Posterior vena cava (tissue), 2 donors: Measurements from ENCODE around the gene PLA2G4B. TPM values are rescaled to one million over a fixed set of nuclear protein-coding genes. Genes with fewer than 3 reads are reported as not detected.
A peak's percentile ranks its signal among the peaks of the same experiment; 100 is the strongest.

Experiments
- DNase-seq: peaks from one replicate; pipeline ENCODE4 v3.0.0-alpha.2; 2020; ENCODE audit warnings: low spot score
- intact Hi-C, 2 donors: fragments of 100-400 bp; cut with DNase I; formaldehyde crosslinking; loops; one replicate each; pipeline versions ENCODE4 v1.14.1 to v1.14.2; 2022 to 2023
- total RNA-seq, 2 donors: library from RNA; stranded (reverse); fragmentation: NEBNext Ultra II Directional; extraction: Animal tissue kit (Norgen Biotek cat#: 25700); gene quantifications; one replicate each; pipeline ENCODE4 v1.2.1, GENCODE V29; 2021
- donor health status: DM: yes; HTN: yes; CAD: no.
- donor health status: DM: yes; HTN: yes; CAD: no.

The PLA2G4B gene
- total RNA-seq, 2 donors from 2014 or later = 1.5 to 4.0 TPM

DNA sequence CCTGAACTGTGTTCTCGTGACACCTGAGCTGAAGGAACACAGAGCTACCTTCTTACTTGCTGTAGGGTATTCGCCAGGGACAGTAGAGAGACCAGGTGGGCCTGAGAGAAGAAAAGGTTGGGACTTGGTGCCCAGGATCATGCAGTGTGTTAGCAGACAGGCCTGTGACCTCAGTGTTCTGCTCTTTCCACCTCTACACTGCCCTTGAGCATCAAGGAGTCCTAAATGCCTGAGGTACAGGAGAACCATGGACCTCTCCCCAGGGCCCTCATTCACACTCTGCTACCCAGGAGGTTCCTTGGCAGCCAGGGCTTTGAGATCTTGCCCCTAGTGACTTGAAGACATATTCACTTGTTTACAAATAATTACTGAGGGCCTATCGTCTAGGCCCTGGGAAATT lies 32.9 kb upstream of the PLA2G4B start:
- intact Hi-C loops = no loop called here

DNA sequence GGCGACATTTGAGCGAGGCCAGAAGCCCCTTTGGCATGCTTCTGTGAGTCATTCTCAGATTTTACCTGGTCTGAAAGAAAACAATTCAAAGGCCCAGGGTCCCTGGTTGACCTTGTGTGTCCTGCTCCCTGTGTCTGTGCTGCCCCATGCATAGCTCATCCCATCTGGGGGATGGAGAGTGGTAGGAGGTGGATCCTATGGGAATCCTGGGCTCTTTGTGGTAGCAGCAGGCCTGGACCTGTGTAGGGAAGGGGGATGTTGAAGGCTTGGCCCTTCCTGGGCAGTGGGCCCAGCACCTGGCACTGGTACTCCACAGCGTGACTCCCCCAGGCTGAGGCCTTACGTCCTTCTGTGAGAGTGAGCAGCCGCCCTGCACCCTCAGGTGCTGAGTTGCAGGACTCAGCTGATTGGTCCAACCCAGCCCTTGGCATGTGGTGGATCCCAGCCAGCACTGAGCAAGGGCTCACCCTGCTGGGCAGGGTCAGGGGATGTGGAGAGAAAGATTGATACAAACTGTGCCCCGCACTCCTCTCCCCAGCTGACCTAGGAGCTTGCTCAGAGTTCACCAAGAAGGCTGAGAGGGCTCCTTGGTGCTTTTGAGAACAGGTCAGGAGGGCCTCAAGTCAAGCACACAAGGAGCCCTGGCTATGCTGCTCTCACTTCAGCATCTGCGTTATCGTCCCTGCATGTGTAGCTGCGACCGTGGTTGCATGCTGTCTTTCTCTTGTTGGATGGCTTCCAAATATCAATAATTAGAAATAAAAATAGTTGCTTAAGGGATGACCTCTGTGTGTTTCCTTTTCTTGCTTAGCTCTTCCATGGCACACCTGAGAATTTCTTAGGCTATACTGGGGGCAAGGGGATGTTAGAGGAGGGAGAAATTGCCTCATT lies 32.1 kb upstream of the PLA2G4B start:
- peak; percentile 64 for DNase-seq
- intact Hi-C loops = no loop called here

More for the DNA sequence above, 32.9 kb upstream of the PLA2G4B start:
- no peak for DNase-seq

DNA sequence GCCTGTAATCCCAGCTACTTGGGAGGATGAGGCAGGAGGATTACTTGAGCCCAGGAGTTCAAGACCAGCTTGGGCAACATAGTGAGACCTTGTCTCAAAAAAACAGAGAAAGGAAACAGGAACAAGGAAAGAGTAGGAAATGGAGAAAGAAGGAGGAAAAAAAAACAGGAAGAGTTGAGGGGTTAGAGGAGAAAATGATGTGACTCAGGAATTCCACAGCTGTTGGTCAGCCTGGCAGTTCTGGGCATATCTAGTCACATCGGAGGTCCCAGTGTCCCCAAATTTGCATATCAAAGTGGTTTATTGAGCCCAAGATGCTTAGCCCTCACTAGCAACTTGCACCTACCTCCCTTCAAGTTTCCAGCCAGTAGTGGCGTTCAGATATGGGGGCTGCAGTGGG lies 29.5 kb upstream of the PLA2G4B start:
- no peak for DNase-seq
- intact Hi-C loops = no loop called here

DNA sequence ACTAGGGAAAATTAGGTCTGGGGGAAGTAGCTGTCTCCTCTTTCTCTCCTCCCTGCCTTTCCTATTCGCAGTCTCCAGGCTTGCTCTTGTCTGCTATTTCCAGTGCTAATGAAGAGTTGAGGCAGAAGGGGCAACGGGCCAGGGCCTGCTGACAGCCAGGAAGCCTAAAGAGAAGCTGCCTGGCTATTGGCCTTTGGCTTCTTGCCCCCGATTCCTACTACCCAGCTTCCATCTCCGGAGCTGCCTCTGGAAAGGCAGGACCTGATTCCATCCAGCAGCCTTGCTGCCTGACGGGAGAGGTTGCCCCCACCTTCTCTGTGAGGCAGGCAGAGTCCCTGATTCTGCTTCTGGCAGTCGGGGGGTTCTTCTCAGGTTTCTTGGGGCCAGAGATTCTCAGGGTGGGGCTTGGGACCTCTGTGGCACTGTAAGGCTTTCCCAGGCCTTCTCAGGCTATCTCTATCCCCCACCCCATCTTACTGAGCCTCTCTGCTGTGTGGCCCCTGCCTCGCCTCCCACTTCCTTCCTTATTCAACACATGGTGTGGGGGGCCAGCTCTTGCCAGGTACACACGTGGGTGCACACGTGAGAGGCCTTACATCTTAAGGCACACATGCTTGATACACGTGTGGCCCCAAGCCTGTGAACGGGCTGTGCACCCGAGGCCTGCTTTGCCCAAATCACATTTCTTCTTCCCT lies 29.0 kb upstream of the PLA2G4B start:
- no peak for DNase-seq
- intact Hi-C loops = loop anchor here in 1 of 2 donors (5.0 kb wide), 1 partner anchor 37 kb away; the partner anchor contains the start of gene MAPKBP1

DNA sequence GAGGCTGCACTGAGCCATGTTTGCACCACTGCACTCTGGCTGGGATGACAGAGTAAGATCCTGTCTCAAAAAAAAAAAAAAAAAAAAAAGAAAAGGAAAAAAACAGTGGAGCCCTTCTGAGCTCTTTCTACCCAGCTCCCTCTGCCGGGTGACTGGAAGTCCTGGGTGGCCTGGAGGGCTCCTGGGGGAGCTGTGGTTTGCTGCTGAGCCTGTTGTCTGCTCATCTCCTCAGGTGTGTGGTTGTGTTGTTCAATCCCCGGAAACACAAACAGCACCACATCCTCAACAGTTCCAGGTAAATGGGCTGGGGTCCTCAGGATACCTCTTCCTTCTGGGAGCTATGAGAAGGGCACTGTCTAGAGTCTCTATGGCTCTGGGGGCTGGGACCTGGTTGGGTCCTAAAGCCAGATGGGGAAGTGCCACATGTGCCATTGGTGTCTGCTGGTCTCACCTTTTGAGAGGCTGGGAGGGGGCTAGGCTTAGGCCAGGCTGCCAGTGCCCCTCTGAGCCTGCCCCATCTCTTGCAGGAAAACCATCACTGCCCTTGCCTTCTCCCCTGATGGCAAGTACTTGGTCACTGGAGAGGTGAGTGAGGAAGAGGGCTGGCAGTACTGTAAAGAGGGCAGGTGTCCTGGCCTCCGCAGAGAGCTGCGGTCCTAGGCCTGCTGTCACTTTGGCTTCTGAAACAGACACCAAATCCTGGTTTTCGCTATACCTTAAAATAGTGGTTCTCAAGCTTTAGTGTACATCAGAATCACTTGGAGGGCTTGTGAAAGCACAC lies 27.8 kb upstream of the PLA2G4B start:
- intact Hi-C loops = loop anchor here (1.0 to 5.0 kb wide), 2 partner anchors 37 to 39 kb away; partner anchors contain the start of gene MAPKBP1 (in 2 of the 2)
- peak; percentile 72 for DNase-seq

DNA sequence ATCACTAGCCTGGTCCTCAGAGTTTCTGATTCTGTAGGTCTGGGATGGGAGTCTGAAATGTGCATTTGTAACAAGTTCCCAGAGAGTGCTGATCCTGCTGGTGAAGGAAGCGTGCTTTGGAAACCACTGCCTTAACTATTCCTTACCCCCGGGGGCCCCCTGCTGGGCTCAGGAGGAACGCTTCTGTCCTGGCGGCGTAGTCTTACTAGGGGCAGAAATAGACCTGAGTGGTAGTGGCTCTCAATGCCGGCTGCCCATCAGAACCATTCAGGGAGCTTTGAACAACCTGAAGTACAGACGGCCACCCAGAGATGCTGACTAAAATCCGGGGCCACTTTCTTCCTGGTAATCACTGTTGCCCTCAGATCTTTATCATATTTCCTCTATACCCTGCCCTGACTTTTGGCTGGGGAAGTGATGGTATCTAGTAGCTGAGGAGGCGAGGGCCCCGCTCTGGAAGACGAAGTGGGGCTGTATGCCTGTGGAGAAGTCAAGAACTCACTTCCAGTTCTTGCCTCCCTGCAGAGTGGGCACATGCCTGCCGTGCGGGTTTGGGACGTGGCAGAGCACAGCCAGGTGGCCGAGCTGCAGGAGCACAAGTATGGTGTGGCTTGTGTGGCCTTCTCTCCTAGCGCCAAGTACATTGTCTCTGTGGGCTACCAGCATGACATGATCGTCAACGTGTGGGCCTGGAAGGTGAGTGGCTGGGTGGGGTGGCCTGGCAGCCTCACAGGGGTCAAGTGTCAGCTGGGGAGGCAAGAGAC lies 27.0 kb upstream of the PLA2G4B start:
- peak; percentile 95 for DNase-seq
- intact Hi-C loops = loop anchor here (1.0 to 5.0 kb wide), 2 partner anchors 37 to 39 kb away; partner anchors contain the start of gene MAPKBP1 (in 2 of the 2)

DNA sequence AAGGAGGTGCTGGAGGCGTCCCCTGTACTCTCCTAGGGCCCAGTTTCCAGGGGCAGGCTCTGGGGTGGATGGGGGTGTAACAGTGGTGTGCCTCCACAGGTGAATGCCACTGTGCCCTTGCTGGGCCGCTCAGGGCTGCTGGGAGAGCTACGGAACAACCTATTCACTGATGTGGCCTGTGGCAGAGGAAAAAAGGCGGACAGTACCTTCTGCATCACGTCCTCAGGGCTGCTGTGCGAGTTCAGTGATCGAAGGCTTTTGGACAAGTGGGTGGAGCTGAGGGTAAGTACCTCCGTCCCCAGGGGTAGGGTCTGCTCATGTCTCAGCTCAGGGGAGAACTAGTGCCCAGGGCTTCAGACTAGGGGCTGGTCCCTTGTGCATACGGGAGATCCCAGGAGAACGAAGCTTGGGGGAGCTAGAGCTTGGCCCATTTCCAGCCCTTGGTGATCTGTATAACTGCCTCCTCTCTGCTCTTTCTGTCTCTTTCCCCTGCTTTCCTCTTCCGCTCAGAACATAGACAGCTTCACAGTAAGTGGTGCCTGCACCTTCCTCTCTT lies 25.7 kb upstream of the PLA2G4B start:
- no peak for DNase-seq
- intact Hi-C loops = loop anchor here in 1 of 2 donors (5.0 kb wide), 1 partner anchor 41 kb away; the partner anchor contains the start of gene MAPKBP1

DNA sequence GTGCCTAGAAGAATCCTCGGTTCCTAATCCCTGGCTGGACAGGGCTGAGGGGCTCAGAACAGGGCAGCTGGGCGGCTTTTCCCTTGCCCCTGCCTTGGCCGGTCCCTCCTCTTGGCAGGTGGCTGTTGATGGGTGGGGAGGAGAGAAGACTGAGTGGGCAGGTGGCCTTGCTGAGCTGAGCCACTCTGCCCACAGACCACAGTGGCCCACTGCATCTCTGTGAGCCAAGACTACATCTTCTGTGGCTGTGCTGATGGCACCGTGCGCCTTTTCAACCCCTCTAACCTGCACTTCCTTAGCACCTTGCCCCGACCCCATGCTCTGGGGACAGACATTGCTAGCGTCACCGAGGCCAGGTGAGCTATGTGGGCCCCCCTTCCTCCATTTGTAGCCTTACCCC lies 25.2 kb upstream of the PLA2G4B start:
- DNase-seq = no peak
- intact Hi-C loops = loop anchor here in 1 of 2 donors (5.0 kb wide), 1 partner anchor 41 kb away; the partner anchor contains the start of gene MAPKBP1

DNA sequence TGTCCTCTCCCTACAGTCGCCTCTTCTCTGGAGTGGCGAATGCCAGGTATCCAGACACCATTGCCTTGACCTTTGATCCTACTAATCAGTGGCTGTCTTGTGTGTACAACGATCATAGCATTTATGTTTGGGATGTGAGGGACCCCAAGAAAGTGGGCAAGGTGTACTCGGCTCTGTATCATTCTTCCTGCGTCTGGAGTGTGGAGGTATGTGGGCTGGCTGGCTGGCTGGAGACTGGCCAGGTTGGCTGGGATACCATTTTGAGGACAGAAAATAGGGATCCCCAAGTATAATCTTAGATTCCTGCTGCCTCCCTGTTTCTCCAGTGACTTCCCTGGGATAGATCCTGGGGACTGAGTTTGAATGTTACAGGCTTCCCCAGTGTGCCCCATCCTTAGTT lies 24.1 kb upstream of the PLA2G4B start:
- DNase-seq = no peak
- intact Hi-C loops = loop anchor here in 1 of 2 donors (5.0 kb wide), 1 partner anchor 42 kb away; the partner anchor contains the start of gene MAPKBP1

DNA sequence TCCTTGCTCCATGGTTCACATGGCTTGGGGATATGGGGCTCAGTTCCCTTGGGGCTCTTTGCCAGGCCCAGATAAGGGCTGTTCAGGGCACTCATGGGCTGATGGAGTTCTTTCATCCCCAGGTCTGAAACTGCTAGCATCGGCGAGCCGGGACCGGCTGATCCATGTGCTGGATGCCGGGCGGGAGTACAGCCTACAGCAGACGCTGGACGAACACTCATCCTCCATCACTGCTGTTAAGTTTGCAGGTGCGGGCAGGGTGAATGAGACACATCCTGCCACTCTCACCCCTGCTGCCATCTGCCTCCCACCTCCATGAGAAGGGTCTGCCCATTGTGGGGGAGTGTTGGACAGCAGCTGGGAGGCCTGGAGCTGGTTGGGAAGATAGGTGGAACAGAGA lies 21.9 kb upstream of the PLA2G4B start:
- intact Hi-C loops = no loop called here
- DNase-seq = no peak

DNA sequence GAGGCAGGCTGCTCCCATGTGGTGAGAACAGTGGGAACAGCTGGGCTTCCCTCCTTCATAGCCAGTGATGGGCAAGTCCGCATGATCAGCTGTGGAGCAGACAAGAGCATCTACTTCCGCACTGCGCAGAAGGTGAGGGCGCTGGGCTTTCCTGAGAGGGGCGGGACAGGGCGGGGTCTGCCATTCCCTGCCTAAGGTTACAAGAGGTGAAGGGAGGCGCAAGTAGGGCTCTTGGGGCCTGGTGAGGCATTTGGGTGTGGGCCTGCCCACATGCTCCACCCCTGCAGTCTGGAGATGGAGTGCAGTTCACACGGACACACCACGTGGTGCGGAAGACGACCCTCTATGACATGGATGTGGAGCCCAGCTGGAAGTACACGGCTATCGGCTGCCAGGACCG lies 21.3 kb upstream of the PLA2G4B start:
- intact Hi-C loops = no loop called here
- DNase-seq = no peak

DNA sequence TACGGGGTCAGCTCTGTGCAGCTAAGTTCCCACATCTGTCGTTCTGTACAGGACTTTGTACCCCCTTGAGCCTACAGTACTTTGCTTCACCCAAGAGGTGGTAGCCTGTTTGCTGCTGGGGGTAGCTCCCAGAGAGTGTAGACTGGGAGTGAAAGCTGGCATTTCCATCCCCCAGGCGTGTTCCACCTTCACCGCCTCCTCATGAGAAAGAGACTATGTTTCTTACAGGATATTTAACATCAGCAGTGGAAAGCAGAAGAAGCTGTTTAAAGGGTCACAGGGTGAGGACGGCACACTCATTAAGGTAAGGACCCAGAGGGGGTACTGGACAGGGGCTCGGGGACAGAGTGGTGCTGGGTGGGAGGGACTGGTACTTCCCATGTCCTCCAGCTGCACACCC lies 20.9 kb upstream of the PLA2G4B start:
- intact Hi-C loops = no loop called here
- DNase-seq = no peak

DNA sequence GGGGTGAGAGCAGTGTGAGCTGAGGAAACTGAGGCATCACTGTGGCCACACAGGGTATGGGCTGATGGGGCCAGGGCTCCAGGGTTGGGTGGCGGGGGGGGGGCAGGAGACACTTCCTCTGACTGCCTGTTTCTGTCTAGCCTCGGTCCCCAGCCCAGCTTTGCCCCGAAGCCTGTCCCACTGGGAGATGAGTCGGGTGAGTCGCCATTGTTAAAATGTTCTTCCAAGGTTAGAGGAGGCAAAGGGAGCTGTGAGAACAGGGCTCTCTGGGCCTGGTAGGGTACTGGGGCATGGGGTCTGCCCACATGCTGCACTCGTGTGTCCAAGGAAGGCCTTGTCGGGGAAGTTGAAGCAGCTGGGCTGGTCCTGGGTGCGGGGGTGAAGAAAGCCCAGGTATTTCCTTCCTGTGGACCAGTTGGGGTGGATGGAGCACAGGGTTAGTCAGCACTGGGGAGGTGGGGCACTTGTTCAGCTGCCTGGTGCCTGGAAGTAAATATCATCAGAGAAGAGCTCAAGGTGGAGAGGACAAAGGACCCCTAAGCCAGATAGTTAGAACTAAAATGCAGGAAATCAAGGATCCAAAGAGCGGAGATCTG lies 19.1 kb upstream of the PLA2G4B start:
- no peak for DNase-seq
- intact Hi-C loops = loop anchor here in 1 of 2 donors (1.0 kb wide), 1 partner anchor 19 kb away; the partner anchor contains the start of gene PLA2G4B

DNA sequence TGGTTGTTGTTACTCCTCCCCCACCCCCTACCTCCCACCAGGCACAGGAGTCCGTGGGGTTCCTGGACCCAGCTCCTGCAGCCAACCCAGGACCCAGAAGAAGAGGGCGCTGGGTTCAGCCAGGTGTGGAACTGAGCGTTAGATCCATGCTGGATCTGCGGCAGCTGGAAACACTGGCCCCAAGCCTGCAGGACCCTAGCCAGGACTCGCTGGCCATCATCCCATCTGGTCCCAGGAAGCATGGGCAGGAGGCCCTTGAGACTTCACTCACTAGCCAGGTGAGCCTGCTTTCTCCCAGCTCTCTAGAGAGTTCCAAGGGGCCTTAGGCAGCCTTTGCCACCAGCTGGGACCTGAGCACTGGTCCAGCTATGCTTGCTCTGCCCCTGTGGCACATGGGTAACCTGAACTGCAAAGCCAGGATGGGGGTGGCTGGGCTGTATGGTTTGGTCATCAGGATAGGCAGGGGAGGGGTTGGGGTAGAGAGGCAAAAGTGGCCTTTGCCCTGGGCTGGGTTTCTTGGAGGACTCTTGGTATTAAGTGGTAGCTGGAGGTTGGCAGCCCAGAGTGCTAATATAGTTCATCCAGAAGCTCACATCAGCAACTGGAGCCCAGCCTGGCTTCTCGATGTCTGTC lies 17.7 kb upstream of the PLA2G4B start:
- intact Hi-C loops = no loop called here
- DNase-seq = no peak

DNA sequence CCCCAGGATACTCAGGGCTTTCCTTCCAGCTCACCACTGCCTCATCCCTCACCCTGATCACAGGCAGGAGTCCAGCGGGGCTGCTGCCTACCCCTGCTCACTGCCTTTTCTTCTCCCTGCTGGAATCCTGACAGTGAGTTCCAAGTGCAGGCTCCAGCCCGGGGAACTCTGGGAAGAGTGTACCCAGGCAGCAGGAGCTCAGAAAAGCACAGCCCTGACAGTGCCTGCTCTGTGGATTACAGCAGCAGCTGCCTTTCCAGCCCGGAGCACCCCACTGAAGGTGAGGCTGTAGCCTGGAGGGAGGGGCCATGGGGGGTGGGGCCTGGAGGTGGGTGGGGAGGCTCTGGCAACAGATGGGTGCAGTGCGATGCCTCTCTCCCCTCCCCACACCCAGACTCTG lies 16.8 kb upstream of the PLA2G4B start:
- intact Hi-C loops = no loop called here
- no peak for DNase-seq

DNA sequence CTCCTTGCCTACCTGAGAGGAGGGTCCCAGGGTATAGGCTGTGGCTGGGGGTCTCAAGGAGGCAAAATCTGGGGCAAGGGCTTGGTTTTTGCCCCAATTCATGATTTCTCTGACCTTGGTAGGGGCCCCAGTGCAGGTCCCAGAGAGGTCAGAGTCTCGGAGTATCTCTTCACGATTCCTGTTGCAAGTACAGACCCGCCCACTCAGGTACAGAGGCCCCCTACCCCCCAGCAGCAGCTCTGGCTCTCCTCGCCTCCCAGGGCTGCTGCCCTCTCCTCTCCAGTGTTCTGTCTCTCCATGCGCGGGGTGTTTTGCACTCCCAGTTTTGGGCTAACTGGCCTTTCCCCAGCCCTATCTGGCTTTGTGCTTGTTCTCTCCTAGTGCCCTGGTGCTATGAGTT lies 16.2 kb upstream of the PLA2G4B start:
- intact Hi-C loops = no loop called here
- DNase-seq = no peak

DNA sequence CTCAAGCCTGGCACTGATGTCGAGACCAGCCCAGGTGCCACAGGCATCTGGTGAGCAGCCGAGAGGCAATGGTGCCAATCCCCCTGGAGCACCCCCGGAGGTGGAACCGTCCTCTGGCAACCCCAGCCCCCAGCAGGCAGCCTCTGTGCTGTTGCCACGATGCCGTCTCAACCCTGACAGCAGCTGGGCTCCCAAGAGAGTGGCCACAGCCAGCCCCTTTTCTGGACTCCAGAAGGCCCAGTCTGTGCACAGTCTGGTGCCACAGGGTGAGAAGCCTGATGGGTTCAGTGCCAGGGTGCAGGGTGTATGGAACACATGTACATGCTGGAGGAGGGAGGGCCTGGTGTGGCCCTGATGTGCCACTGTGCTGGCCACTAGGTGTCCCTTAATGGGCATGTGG lies 15.7 kb upstream of the PLA2G4B start:
- DNase-seq = no peak
- intact Hi-C loops = no loop called here
